HepG2 (cell line): ENCODE measurements around the gene RABGGTA. TPM values are rescaled to one million over a fixed set of nuclear protein-coding genes. Genes with fewer than 3 reads are reported as not detected.

Experiments used
- ATAC-seq: fragments of 200-7000 bp; cut with Tn5 transposase; 3 replicates; pipeline ENCODE4 v1.9.1; 2020; ENCODE audit warnings: mild to moderate bottlenecking, moderate library complexity
- BruUV-seq: library from RNA; stranded (reverse); fragments of 400-500 nt; replicated peaks from 2 replicates; lab custom pipeline; 2021; lab: Mats Ljungman, UMichigan
- CTCF ChIA-PET: fragments of 300-600 bp; formaldehyde crosslinking; extraction: SDS; loops from one replicate; lab custom pipeline; 2021; ENCODE audit warnings: low total read pairs, inconsistent platforms, low intra/inter-chr PET ratio; lab: Yijun Ruan, JAX
- POLR2A ChIA-PET: fragments of 350-600 bp; sonication (Branson Sonifier 250); formaldehyde crosslinking; loops from one replicate; lab custom pipeline; 2020; ENCODE audit warnings: antibody characterized with exemption, inconsistent platforms; lab: Yijun Ruan, JAX
- DNase-seq: peaks from one replicate; pipeline ENCODE4 v3.0.0-alpha.2; 2015; ENCODE audit warnings: low spot score
- FAIRE-seq: peaks from 3 replicates; lab custom pipeline; 2011; peaks lifted over from hg19 to GRCh38; lab: Jason Lieb, UNC
- H2AFZ ChIP-seq: one replicate; pipeline ENCODE4 v1.6.1; 2011; ENCODE audit warnings: low read length, inconsistent platforms
- H3K27ac ChIP-seq: fragments of 300-600 bp; 3 replicates; pipeline ENCODE4 v1.8.0; 2011; ENCODE audit warnings: mixed run types, mild to moderate bottlenecking, mixed read lengths, low read length, inconsistent platforms; ENCODE audit not compliant: insufficient read depth; ENCODE audit errors: extremely low read length
- H3K27me3 ChIP-seq, 2 experiments: fragments of 200-600 bp in 1 of 2; 2 replicates in 1 of 2; 3 replicates in 1 of 2; pipeline versions ENCODE4 v1.6.0 to v1.8.0; 2011; ENCODE audit warnings: low read length in 2 of 2, mild to moderate bottlenecking in 2 of 2, moderate library complexity in 2 of 2, inconsistent platforms in 1 of 2; ENCODE audit not compliant: insufficient read depth in 2 of 2, control insufficient read depth in 1 of 2
- H3K36me3 ChIP-seq, 2 experiments: fragments of 200-600 bp in 1 of 2; replicated peaks in 1 of 2; 2 replicates in 1 of 2; 3 replicates in 1 of 2; pipeline versions ENCODE4 v1.5.1 to v1.8.0; 2011; ENCODE audit warnings: low read length in 2 of 2, inconsistent platforms in 1 of 2; ENCODE audit not compliant: insufficient read depth in 2 of 2, control insufficient read depth in 1 of 2
- H3K4me1 ChIP-seq: 2 replicates; pipeline ENCODE4 v1.5.1; 2012; ENCODE audit warnings: low read length, inconsistent platforms; ENCODE audit not compliant: insufficient read depth
- H3K4me2 ChIP-seq: 2 replicates; pipeline ENCODE4 v1.6.0; 2011; ENCODE audit warnings: low read depth, low read length, inconsistent platforms
- H3K4me3 ChIP-seq, 3 experiments: fragments of 200-600 bp in 1 of 3; sonication (generic), shearing (Covaris generic) in 1 of 3; replicated peaks in 1 of 3; 2 replicates each; pipeline ENCODE4 v1.5.1; 2011 to 2016; ENCODE audit warnings: low read length in 3 of 3, inconsistent platforms in 2 of 3, low read depth in 2 of 3, mild to moderate bottlenecking in 2 of 3, control low read depth in 1 of 3, mixed read lengths in 1 of 3; ENCODE audit not compliant: insufficient read depth in 1 of 3
- H3K79me2 ChIP-seq: one replicate; pipeline ENCODE4 v1.6.1; 2011; ENCODE audit warnings: low read length, inconsistent platforms; ENCODE audit not compliant: insufficient read depth
- H3K9ac ChIP-seq: 2 replicates; pipeline ENCODE4 v1.6.0; 2011; ENCODE audit warnings: mild to moderate bottlenecking, low read depth, low read length, inconsistent platforms; ENCODE audit not compliant: insufficient read depth
- H3K9me3 ChIP-seq: 2 replicates; pipeline ENCODE4 v1.5.1; 2012; ENCODE audit warnings: mild to moderate bottlenecking, low read length
- H4K20me1 ChIP-seq: 2 replicates; pipeline ENCODE4 v1.6.0; 2011; ENCODE audit warnings: inconsistent platforms, mild to moderate bottlenecking, low read length, moderate library complexity; ENCODE audit not compliant: insufficient read depth
- DNMT1 ChIP-seq: sonication (generic); formaldehyde crosslinking; IDR thresholded peaks from 2 replicates; pipeline ENCODE4 v1.5.1; 2020; ENCODE audit warnings: mild to moderate bottlenecking, missing genetic modification reagents
- HCFC1 ChIP-seq: fragments of 150-350 bp; IDR thresholded peaks from 2 replicates; pipeline ENCODE4 v1.6.1; 2014; ENCODE audit warnings: low read depth, low read length
- HOXA3 ChIP-seq: sonication (generic); formaldehyde crosslinking; IDR thresholded peaks from 2 replicates; pipeline ENCODE4 v1.5.0; 2020; ENCODE audit warnings: missing genetic modification reagents
- MTA1 ChIP-seq: sonication (generic); formaldehyde crosslinking; IDR thresholded peaks from 2 replicates; pipeline ENCODE4 v1.4.0; 2020; ENCODE audit warnings: missing genetic modification reagents, mild to moderate bottlenecking, borderline replicate concordance
- NRL ChIP-seq: sonication (generic); formaldehyde crosslinking; IDR thresholded peaks from 2 replicates; pipeline ENCODE4 v1.5.0; 2020; ENCODE audit warnings: missing genetic modification reagents, mild to moderate bottlenecking, moderate library complexity, borderline replicate concordance
- PHF8 ChIP-seq: sonication (generic); formaldehyde crosslinking; IDR thresholded peaks from 2 replicates; pipeline ENCODE4 v1.5.0; 2020; ENCODE audit warnings: missing genetic modification reagents
- POLR2AphosphoS5 ChIP-seq: IDR thresholded peaks from 2 replicates; pipeline ENCODE4 v1.6.1; 2012; ENCODE audit warnings: low read depth, low read length
- RNF219 ChIP-seq: sonication (generic); formaldehyde crosslinking; IDR thresholded peaks from 2 replicates; pipeline ENCODE4 v1.5.0; 2020; ENCODE audit warnings: mild to moderate bottlenecking, missing genetic modification reagents
- SOX6 ChIP-seq, 2 experiments: fragments of 450-650 bp in 1 of 2; sonication (generic) in 1 of 2; formaldehyde crosslinking in 1 of 2; IDR thresholded peaks; 2 replicates each; pipeline versions ENCODE4 v1.4.0 to v1.6.1; 2017 to 2020; ENCODE audit warnings: antibody characterized with exemption in 1 of 2, mild to moderate bottlenecking in 1 of 2, missing genetic modification reagents in 1 of 2
- SPEN ChIP-seq: sonication (generic); formaldehyde crosslinking; IDR thresholded peaks from 2 replicates; pipeline ENCODE4 v1.5.1; 2020; ENCODE audit warnings: low read depth, mild to moderate bottlenecking, missing genetic modification reagents
- UBTF ChIP-seq: sonication (generic); formaldehyde crosslinking; IDR thresholded peaks from 2 replicates; pipeline ENCODE4 v1.4.0; 2020; ENCODE audit warnings: mild to moderate bottlenecking, missing genetic modification reagents
- ZNF275 ChIP-seq: sonication (generic); formaldehyde crosslinking; IDR thresholded peaks from 2 replicates; pipeline ENCODE4 v1.8.0; 2022; ENCODE audit warnings: missing genetic modification reagents, mild to moderate bottlenecking, inconsistent platforms, borderline replicate concordance
- ZNF572 ChIP-seq: sonication (generic); formaldehyde crosslinking; IDR thresholded peaks from 2 replicates; pipeline ENCODE4 v1.5.1; 2020; ENCODE audit warnings: mild to moderate bottlenecking, missing genetic modification reagents
- ZNF768 ChIP-seq: sonication (generic); formaldehyde crosslinking; IDR thresholded peaks from 2 replicates; pipeline ENCODE4 v1.4.0; 2020; ENCODE audit warnings: missing genetic modification reagents
- WGBS: methylation state at CpG from one replicate; pipeline ENCODE4 v1.1.6; 2017; ENCODE audit warnings: low lambda C conversion rate; 5-methylcytosine and 5-hydroxymethylcytosine counted together
- in situ Hi-C: cut with HindIII; loops from 2 replicates; pipeline ENCODE4 v1.10.0; 2017; ENCODE audit warnings: low pct_unique_long_range_greater_than_20kb; ENCODE audit not compliant: extremely low pct_ligation_motif_present
- intact Hi-C: fragments of 100-400 bp; cut with micrococcal nuclease; formaldehyde crosslinking; loops from one replicate; pipeline ENCODE4 v1.10.0; 2022; ENCODE audit not compliant: unreplicated experiment
- polyA plus RNA-seq, 8 experiments: library from polyadenylated mRNA; depleted of rRNA in 3 of 8; stranded (reverse) in 7 of 8; unstranded in 1 of 8; fragments of >200 nt; fragmentation: Illumina TruSeq in 4 of 8; extraction: Trizol in 4 of 8; gene quantifications; 2 replicates each; pipeline versions ENCODE4 v1.2.1 to v1.2.3, GENCODE V29; 2011 to 2016; ENCODE audit warnings: low read depth in 4 of 8, missing spikeins in 1 of 8, mixed read lengths in 1 of 8; ENCODE audit not compliant: insufficient read depth in 1 of 8
- total RNA-seq, 5 experiments: library from RNA; depleted of rRNA; stranded (reverse); fragments of >200 nt; fragmentation: Illumina TruSeq; extraction: Trizol; gene quantifications; 2 replicates each; pipeline ENCODE4 v1.2.3, GENCODE V29; 2016; ENCODE audit warnings: low read depth in 1 of 5

RABGGTA gene
- total and polyA plus RNA-seq, 2 of the 13 experiments (the other 11 are each of a cell fraction or from before 2014, with no cell fraction given): 57.9 to 90.8 TPM

- no peak for TF ChIP-seq SPEN
- TF ChIP-seq HCFC1: peak; percentile 13; the same call in 1 of the 2 replicates
- TF ChIP-seq POLR2AphosphoS5: peak; percentile 49
- TF ChIP-seq UBTF (CRISPR knock-in tag): no peak
Measured at GRCh38 chr14:24311837-24312615, 40.6 kb upstream of the RABGGTA start (continued).

DNA sequence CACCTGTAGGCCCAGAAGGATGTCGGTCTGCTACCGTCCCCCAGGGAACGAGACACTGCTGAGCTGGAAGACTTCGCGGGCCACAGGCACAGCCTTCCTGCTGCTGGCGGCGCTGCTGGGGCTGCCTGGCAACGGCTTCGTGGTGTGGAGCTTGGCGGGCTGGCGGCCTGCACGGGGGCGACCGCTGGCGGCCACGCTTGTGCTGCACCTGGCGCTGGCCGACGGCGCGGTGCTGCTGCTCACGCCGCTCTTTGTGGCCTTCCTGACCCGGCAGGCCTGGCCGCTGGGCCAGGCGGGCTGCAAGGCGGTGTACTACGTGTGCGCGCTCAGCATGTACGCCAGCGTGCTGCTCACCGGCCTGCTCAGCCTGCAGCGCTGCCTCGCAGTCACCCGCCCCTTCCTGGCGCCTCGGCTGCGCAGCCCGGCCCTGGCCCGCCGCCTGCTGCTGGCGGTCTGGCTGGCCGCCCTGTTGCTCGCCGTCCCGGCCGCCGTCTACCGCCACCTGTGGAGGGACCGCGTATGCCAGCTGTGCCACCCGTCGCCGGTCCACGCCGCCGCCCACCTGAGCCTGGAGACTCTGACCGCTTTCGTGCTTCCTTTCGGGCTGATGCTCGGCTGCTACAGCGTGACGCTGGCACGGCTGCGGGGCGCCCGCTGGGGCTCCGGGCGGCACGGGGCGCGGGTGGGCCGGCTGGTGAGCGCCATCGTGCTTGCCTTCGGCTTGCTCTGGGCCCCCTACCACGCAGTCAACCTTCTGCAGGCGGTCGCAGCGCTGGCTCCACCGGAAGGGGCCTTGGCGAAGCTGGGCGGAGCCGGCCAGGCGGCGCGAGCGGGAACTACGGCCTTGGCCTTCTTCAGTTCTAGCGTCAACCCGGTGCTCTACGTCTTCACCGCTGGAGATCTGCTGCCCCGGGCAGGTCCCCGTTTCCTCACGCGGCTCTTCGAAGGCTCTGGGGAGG, 39.5 kb upstream of the RABGGTA start, which contains the start of gene LTB4R:
Gene LTB4R, plus strand, starts transcription at position 857 of the 959 bp plus-strand sequence. CDS start 4,150 bp downstream, outside the sequence.
- no peak for ATAC-seq
- peak; percentile 57; the same call in 1 of the 2 replicates for TF ChIP-seq DNMT1 (CRISPR knock-in tag)
- no peak for TF ChIP-seq ZNF572 (CRISPR knock-in tag)
- peak; percentile 34; the same call in 1 of the 2 replicates for TF ChIP-seq ZNF768 (CRISPR knock-in tag)
- no peak for TF ChIP-seq PHF8 (CRISPR knock-in tag)
- TF ChIP-seq RNF219 (CRISPR knock-in tag): no peak
- peak; percentile 33 for TF ChIP-seq HOXA3
- TF ChIP-seq SOX6 (IDR thresholded peaks at IDR 0.05): no peak
- no peak for TF ChIP-seq SOX6 (CRISPR knock-in tag; IDR thresholded peaks at IDR 0.05)
- no peak for TF ChIP-seq ZNF275 (CRISPR knock-in tag)
- TF ChIP-seq NRL (CRISPR knock-in tag): 0 out of 2 replicates have a peak, but pooled peaks have one; percentile 3
- TF ChIP-seq MTA1: 0 out of 2 replicates have a peak, but pooled peaks have one; percentile 18

More for the DNA sequence above, 39.5 kb upstream of the RABGGTA start, which contains the start of gene LTB4R:
- Histone ChIP-seq H3K4me2 (no peak within 1 kb of the TSS), H3K9me3 (no peaks in the 10 kb centered on the region), H4K20me1 (no peaks in the 10 kb centered on the region), H2AFZ (no peak within 1 kb of the TSS), H3K36me3 (peaks cover 9 to 11% of the 10 kb centered on the region in 2 experiments), H3K27me3 (no peaks in the 10 kb centered on the region; a peak in 1 of 5 replicates), H3K4me1 (peaks cover 61% of the 10 kb centered on the region), H3K27ac (peak within 1 kb of the TSS; percentile 4), H3K4me3 (no peak within 1 kb of the TSS), H3K79me2 (peaks cover 9% of the 10 kb centered on the region), H3K9ac (no peak within 1 kb of the TSS)
- in situ Hi-C loops (no loop called here), intact Hi-C loops (no loop called here)
- FAIRE-seq (no peak), DNase-seq (no peak)
- ChIA-PET POLR2A (interaction anchor here (0.8 to 24.7 kb wide), 5 partner anchors 8 to 216 kb away, joined by 3 to 850 read pairs (median 4); partner anchors contain the start of genes CHMP4A, DHRS1, GMPR2 and NEDD8), CTCF (no interaction called here)
- 98% methylated on average over 99 of the region's 99 CpGs for WGBS
- no TSS peak for BruUV-seq
